GM21619 (cell line): ENCODE data around the gene CRIP2.

Source experiments
- ATAC-seq: cut with Tn5 transposase; IDR thresholded peaks from one replicate; pipeline ENCODE4 v1.9.1; 2021; ENCODE audit not compliant: unreplicated experiment

The CRIP2 gene

DNA sequence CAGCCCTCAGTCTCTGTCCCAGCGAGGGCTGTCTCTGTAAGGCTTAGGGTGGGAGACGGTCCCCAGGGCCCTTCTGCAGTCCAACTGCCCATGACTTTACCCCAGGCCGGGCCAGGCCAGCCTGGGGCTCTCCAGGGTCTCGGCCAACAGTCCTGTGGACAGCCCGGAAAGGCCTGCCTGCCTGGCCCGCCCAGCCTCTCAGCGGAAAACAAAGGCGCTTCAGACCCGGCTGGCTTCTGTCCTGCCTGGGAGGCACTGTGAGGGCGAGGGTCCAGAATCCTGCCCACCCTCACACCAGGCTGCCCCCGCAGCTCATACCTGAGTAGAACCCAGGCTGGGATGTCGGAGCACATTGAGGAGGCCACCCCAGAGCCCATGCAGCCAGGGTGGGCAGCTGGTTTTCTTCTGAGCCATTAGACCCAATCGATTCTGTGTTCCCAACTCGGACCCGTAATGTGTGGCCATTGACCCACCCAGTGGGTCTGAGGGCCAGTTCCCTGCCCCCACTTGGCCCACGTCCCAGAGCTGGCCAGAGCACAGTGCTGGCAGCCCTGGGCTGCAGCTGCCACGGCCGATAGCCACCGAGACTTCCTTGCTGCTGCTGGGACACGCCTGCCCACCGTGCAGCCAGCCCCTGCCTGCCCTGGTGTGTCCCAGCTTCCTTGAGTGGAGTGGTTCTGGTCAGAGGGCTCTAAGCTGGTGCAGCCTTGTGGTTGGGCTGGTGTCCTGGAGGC is 1.6 kb downstream of the CRIP2 start:
- ATAC-seq, result no peak

DNA sequence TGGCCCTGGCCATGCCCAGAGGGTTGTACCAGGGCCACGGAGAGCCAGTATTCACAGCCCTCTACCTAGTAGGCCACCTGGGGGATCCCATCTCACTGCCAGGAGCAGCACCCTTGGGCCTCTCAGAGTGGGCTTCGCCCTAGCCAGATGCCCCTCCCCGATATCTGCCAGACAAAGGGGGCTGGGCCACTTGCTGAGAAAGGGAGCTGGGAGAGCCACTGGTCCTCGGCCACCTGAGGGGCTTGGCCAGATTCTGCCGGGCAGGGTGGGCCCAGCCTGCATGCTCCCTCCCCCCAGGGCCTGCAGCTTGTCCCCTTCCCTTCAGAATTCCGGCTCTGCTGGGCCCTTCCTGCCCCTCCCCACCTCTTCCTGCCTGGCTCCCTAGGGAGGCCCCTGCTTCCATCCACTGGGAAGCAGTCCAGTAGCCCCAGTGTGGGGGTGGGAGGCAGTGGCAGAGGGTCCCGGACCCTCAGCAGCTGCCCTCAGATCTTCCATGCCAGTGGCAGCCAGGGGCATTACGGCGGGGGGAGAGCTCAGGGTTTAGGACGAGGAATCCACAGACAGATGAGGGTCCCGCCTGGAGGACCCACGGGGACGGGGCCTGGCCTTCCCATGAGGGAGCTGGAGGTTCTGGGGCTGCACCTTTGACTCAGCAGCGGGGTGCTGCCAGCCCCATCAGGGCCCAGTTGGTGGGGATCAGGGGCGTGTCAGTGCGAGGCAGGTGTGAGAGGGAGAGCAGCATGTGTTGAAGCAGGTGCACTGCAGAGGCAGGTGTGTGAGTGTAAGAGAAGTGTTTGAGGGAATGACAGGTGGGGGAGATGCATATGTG is 2.4 kb downstream of the CRIP2 start:
- ATAC-seq, result no peak

DNA sequence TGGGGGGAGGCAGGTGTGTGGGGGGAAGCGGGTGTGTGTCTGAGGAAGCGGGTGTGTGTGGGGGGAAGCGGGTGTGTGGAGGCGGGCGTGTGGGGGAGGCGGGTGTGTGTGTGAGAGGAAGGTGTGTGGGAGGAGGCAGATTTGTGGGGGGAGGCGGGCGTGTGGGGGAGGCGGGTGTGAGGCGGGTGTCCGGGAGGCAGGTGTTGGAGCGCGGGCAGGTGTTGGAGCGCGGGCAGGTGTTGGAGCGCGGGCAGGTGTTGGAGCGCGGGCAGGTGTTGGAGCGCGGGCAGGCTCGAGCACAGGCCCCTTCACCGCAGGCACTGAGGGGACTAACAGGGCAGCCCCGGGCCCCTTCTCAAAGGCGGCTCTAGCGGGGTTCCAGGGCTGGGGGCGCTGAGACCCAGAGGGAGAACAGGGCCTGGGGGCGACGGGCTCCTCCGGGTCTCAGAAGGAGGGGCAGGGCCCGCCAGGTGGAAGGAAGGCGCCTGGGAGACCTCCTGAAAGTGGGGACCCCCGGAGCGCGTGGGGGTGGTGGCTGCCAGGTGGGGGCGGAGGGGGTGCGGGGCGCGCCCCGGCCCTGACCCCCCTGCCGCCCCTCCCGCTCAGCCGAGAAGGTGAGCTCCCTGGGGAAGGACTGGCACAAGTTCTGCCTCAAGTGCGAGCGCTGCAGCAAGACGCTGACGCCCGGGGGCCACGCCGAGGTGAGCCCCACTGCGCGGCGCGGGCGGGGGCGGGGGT is 3.2 kb downstream of the CRIP2 start:
- ATAC-seq, result no peak

DNA sequence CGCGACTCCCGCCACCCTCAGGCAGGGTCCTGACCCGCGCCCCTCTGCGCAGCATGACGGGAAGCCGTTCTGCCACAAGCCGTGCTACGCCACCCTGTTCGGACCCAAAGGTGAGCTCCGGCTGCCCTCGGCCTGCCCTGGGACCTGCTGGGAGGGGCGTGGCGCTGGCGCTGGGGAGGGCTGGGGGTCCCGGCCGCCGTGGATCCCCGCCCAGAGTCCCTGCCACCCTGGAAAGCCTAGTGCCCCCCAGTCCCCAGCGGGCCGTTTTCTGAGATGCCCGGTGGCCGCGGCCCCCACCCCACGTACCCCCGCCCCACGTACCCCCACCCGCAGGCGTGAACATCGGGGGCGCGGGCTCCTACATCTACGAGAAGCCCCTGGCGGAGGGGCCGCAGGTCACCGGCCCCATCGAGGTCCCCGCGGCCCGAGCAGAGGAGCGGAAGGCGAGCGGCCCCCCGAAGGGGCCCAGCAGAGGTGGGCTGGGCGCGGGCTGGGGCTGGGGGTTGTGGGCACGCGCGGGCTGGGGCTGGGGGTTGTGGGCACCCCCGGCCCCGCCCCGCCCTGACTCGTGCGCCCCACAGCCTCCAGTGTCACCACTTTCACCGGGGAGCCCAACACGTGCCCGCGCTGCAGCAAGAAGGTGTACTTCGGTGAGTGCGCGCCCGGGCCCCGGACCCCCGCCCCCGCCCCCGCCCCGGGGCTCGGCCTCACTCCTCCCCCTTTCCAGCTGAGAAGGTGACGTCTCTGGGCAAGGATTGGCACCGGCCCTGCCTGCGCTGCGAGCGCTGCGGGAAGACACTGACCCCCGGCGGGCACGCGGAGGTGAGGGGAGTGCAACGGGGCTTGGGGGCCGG is 4.0 kb downstream of the CRIP2 start:
- no peak for ATAC-seq

DNA sequence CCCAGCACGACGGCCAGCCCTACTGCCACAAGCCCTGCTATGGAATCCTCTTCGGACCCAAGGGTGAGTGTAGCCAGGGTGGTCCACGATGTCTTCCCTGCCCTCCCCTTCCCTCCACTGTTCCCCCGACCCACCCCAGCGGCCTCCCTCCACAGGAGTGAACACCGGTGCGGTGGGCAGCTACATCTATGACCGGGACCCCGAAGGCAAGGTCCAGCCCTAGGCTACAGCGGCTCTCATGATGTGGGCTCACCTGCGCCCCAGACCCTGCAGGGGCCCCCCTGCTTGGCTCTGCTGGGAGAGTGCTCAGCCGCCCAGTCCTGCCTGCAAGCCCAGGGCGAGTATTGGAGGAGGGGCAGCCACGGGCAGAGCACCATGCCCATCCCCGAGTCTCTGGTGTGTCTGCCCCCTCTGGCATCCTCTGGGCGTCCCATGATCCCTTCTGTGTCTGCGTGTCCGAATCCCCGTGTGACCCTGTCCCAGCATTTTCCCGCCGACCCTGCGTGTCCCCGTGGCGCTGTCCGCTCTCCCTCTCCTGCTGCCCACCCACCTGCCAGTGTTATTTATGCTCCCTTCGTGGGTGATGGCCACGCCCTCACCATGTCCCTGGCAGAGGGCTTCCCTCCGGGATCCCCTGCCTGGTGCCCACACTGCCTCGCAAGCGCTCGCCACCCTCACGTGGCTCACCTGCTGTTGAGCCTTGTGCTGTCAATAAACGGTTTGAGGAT is 5.0 kb downstream of the CRIP2 start:
- no peak for ATAC-seq

DNA sequence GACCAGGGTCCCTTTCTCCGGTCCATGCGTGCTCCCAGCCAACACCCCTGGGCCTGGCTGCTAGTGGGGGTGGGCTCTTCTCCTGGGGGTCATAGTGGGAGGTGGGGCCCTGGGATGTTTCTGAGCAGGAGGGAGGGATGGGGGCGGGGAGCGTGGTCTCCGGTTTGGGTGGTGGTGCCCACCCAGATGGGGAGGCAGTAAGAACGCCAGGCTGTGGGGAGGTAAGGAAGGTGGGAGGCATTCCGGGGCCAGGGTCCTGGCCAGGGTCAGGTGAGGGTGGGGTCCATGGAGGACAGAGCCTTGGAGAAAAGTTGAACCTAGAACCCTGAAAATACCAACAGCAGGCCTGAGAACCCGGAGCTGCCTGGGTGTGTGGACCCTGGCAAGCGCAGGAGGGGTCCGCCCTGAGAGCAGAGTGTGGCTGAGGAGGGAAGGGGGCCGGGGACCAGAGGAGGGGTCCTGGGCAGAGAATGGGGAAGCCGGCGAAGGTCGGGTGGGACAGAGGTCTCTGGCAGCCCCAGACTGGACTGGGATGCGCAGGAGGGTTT is 5.7 kb downstream of the CRIP2 start:
- no peak for ATAC-seq

DNA sequence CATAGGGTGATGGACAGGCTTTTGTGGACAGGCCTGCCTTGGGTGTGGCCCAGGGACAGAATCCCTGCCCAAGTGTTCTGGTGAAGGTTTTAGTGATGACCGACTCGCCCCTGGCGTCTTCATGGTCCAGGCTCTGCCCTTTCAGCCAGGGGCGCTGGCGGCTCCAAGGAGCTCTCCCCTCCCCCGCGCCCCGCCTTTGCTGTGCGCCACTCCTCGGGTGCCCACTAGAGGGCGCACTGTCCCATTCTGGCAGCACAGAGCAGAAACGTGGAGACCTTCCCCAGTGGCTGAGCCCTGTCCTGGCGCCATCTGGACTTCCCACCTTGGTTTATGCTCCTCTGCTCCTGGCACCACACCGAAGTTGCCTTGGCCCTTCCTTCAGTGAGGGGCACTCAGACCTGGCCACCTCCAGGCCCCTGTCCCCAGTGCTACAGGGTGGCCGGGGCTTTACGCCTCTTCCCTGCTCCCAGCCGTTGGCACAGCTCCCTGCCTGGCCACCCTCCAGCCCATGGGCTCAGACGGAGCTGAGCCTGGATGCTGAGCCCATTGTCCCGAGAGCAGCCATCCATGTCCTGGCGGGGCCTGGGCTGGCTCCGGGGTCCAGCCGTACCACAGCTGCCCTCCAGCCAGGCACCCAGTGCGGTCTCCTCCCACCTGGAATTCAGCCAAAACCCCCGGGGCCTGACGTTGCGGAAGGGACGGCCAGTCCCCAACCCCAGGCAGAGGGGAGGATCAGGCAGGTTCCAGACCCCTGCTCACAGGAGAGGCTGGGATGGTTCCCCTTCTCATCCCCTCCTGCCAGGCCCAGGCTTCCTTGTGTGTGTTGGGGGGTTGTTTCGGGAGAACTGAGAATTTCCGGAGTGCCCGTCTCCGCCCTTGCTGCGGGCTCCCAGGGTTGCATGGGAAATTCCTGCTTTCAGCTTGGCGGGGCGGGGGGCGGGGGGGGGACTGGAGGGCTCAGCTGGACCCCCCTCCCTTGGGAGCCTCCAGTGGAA is 6.5 kb downstream of the CRIP2 start:
- ATAC-seq, result peak; percentile 44

DNA sequence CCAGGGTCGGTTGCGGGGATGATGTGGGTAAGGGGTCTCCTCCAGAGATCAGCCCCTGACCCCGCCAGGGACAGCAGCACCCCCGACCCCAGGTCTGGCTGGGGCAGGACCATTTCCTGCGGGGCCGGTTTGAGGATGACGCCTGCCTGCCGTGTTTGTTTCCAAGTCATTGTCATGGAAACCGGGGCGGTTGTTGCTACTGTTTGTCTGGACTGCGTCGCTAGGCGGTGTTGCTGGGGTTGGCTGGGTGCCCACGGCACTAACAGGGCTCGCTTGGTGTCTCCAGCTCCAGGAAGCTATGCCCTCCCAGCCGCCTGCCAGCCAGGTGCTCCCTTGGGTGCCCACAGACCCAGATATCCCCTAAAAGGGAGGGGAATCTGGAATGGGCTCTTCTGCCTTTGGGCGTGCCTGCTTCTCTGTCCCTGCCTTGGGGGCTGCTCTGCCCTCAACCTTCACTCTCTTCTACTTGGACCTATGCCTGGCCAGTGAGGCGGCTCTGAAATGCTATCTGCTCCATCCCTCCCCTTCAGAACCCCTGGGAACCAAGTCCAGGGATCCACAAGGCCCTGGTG is 7.4 kb downstream of the CRIP2 start:
- peak; percentile 48 for ATAC-seq

DNA sequence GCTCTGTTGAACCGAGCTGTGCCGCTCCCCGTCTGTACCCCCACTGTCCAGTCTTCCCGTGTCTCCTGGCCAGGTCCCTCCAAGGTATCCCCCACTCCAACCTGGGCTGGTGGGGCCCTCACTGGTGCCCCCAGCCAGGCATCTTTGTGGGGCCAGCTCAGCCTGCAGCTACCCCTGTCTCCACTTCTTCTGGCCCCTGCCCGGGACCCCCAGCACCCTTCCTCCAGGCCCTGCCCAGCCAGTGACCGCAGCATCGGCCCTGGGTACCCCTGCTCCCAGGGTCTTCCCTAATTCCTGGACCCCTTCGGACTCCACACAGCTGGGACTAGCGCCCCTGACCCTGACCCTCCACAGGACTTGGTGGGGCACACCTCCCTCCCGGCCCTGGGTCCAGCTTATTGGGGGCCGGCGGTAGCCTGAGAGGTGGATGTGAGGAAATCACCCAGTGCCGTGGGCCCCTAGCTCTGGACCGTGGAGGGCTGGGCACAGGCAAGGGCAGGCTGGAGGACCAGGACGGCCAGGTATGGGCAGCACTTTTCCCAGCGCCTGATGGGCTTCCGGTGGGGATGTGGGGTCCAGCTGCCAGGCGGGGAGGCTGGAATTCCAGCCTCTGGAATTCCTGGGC is 8.0 kb downstream of the CRIP2 start:
- no peak for ATAC-seq

DNA sequence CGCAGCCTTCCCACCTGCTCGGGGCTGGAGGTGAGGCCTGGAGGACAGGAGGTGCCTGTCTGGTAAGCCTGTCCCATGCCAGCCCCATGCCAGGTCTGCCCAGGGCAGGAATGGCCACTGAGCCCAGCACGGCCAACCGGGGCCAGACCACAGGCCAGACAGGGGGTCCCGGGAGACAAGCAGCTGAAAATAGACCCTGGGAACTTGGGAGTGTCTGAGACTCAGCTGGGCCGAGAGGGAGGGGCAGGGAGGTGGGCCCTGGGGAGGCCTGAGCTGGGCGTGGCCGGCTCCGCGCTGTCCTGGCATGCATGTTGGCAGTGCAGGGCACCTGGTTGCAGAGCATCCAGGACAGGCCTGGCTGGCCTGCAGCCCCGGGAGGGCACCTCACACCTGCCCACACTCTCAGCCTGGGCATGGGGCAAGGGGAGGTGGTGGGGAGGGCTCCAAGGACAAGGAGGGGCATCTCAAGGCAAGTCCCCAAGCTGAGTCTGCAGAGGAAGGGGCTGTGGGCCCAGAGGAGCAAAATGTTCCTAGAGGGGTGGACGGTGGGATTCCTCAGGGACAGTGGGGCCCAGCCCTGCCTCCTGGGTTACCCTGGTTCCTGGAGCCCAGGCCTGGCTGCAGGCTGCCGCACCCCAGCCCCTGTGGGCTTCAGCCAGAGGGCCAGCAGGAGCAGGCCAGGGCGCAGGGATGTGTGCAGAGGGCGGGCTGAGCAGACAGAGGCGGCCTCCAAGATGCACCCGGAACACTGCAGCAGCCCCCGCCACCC is 8.9 kb downstream of the CRIP2 start:
- no peak for ATAC-seq

DNA sequence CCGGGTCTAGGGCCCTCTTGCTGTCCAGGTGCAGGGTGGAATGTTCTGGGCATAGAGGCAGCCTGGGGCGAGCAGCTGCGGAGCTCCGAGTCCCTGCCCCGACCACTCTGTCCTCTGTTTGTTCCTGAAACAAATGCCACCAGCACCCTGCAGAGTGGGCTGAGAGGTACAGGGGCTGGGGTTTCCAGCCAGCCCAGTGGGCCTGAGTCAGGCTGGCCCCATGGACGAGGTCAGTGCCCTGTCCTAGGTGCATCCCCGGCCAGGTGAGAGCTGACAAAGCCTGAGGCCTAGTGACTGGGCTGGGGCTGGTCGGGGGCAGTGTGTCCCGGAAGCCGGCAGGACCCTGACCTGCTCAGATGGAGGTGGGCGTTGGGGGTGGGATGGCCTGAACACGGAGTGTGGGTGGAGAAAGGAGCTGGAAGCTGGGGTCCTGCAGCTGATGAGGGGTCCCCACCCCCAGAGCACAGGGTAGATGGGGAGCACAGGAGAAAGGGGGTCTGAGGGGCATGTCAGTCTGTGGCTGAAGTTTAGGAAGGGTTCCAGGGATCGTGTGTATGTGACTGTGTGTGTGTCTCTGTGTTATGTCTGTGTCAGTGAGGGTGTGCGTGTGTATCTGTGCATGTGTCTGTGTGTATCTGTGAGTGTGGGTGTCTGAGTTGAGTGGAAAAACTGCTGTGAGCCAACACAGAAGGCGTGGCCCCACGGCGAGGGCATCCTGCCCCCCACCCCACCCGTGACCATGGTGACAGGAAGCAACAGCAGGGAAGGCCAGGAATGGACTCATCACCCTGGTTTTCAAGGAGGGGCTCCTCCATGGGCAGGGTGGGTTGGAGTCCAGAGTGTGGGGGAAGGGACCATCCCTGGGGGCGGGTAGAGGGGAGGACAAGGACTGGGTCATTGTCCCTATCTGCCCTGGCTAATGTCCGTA is 9.7 kb downstream of the CRIP2 start:
- ATAC-seq, result no peak

DNA sequence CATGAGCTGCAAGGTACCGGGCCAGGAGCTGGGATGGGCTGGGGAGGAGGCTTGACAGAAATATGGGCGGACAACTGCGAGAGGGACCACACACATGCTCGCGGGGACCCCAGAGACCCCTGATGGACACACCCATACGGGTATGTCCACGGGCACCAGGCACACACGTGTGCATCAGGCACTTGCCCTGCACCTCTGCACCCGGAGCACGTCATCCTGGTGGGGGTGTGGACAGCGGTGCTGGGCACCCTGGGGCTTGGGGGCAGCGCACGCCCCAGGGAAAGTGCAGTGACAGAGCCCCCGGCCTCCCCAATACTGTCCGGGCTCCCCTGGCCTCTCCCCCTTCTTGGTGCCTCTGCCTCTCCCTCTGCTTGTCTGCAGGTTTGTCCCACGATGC is 10.4 kb downstream of the CRIP2 start:
- ATAC-seq, result no peak

DNA sequence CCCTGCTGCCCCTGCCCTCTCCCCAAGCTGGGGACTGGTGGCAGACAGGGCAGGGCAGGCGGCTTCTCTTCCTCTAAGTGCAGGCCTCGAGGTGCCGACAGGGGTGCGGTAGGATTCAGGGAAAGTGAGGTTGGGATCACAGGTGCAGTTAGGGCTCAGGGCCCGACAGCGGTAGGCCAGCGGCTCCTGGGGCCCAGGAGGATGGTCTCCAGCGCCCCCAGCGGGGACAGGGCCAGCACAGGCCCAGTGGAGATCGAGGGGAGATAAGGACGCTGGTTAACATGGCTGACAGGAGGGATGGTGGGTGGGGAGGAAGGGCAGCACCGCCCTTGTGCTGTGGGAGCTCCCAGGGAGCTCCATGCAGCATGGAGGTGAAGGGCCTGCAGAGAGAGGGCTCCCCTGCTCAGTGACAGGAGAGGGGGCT is 11.1 kb downstream of the CRIP2 start:
- ATAC-seq, result no peak

DNA sequence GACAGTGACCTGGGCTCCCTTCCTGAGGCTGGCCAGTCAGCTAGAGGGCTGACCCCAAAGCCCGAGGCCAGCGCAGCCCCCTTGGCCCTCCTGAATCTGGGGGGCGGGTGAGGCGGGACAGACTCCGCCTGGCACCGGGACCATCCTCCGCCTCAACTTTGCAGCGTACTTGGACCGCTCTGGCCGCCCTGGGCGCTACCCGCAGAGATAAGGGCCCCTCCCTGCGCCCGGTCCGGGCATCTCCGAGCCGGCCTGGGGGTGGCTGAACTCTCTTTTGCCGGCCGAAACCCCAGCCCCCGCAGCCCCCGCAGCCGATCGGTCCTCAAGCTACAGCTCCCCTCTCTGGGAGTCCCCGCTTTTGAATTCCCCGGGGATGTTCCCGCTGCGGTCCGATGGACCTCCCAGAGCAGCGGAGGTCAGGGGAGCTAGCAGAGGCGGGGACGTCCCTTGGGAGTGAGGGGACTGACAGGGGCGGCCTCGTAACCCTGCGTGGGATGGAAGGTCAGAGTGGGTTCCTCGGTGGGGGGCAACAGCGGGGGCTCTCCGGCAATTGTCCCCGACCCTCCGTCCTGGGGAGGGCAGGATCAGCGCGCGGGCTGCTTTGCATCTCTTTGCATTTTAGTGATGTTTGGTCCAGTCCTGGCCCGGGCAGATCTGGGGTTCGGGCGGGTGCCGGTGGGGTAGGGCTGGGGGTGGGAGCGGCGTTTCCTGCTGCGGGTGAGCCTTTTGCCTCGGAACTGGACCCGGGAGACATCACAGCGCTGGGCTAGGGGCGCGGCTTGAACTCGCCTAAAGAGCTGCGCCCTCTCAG is 11.7 kb downstream of the CRIP2 start, which contains the start of gene CRIP1:
Gene CRIP1 (plus strand): TSS at position 724 of the 811 bp plus-strand sequence. CDS start 374 bp downstream, outside the sequence.
- ATAC-seq, result no peak

DNA sequence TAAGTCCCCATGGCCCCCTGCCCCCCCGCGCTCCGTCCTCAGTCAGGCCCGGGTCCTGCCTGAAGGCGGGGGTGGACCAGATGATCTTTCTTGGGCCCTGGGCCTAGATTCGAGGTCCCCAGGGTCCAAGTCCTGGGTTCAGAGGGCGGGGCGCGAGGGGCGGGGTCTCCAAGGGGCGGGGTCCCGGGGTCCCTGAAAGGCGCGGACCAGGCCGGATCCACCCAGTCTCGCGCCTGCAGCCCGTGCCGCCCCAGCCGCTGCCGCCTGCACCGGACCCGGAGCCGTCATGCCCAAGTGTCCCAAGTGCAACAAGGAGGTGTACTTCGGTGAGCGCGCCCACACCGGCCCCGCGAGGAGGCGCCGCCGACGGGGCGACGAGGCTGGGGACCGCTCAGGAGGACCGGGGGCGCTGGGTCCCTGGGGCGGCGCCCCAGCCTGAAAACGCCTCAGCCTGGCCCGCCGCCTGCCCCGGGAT is 12.4 kb downstream of the CRIP2 start:
- no peak for ATAC-seq
